PC-3 (cell line): ENCODE data around the gene MCRIP1. TPM values are rescaled to one million over a fixed set of nuclear protein-coding genes. Genes with fewer than 3 reads are reported as not detected.

ENCODE experiments used
- ATAC-seq: fragments of 200-7000 bp; cut with Tn5 transposase; 2 replicates; pipeline ENCODE4 v1.9.1; 2020; ENCODE audit warnings: mild to moderate bottlenecking, moderate library complexity
- BruUV-seq: library from RNA; stranded (reverse); fragments of 400-500 nt; replicated peaks from 2 replicates; lab custom pipeline; 2021; lab: Mats Ljungman, UMichigan
- CTCF ChIA-PET: fragments of 300-600 bp; sonication (Branson Sonifier 250); formaldehyde crosslinking; loops from one replicate; lab custom pipeline; 2022; ENCODE audit warnings: antibody characterized with exemption; lab: Charles Lee
- POLR2A ChIA-PET: fragments of 300-600 bp; sonication (Branson Sonifier 250); formaldehyde crosslinking; loops from one replicate; lab custom pipeline; 2022; ENCODE audit warnings: antibody characterized with exemption; ENCODE audit not compliant: unreplicated experiment; lab: Charles Lee
- DNase-seq: peaks from one replicate; pipeline ENCODE4 v3.0.0-alpha.2; 2015
- H2AFZ ChIP-seq: fragments of 300-600 bp; sonication (generic); 2 replicates; pipeline ENCODE4 v1.6.0; 2016; ENCODE audit warnings: antibody characterized with exemption, low read length
- H3F3A ChIP-seq: fragments of 300-600 bp; sonication (generic); one replicate; pipeline ENCODE4 v1.6.0; 2017; ENCODE audit warnings: antibody characterized with exemption, low read length, control low read depth, mild to moderate bottlenecking; ENCODE audit not compliant: unreplicated experiment
- H3K27ac ChIP-seq: fragments of 300-600 bp; sonication (generic); 2 replicates; pipeline ENCODE4 v1.5.1; 2016; ENCODE audit warnings: mild to moderate bottlenecking, low read length
- H3K27me3 ChIP-seq: fragments of 300-600 bp; sonication (generic); 2 replicates; pipeline ENCODE4 v1.6.1; 2016; ENCODE audit warnings: low read length, mixed read lengths
- H3K36me3 ChIP-seq: fragments of 300-600 bp; sonication (generic); 2 replicates; pipeline ENCODE4 v1.6.1; 2016; ENCODE audit warnings: low read depth, mixed run types, low read length, mixed read lengths
- H3K4me1 ChIP-seq: fragments of 300-600 bp; sonication (generic); 2 replicates; pipeline ENCODE4 v1.5.1; 2016; ENCODE audit warnings: low read length; ENCODE audit not compliant: insufficient read depth
- H3K4me2 ChIP-seq: fragments of 300-600 bp; sonication (generic); 2 replicates; pipeline ENCODE4 v1.6.0; 2016; ENCODE audit warnings: low read length
- H3K4me3 ChIP-seq: fragments of 300-600 bp; sonication (generic); 2 replicates; pipeline ENCODE4 v1.5.1; 2016; ENCODE audit warnings: mild to moderate bottlenecking, low read length, mixed read lengths
- H3K79me2 ChIP-seq: fragments of 300-600 bp; sonication (generic); 2 replicates; pipeline ENCODE4 v1.6.1; 2017; ENCODE audit warnings: low read length, mixed read lengths
- H3K9ac ChIP-seq: fragments of 300-600 bp; sonication (generic); 2 replicates; pipeline ENCODE4 v1.6.0; 2016; ENCODE audit warnings: mild to moderate bottlenecking, low read length
- H3K9me2 ChIP-seq: fragments of 300-600 bp; sonication (generic); replicated peaks from 2 replicates; pipeline ENCODE4 v1.6.1; 2016; ENCODE audit warnings: mixed run types, low read length, mixed read lengths
- H3K9me3 ChIP-seq: fragments of 300-600 bp; sonication (generic); 2 replicates; pipeline ENCODE4 v1.6.1; 2016; ENCODE audit warnings: low read length, mixed read lengths
- H4K20me1 ChIP-seq: fragments of 300-600 bp; sonication (generic); 2 replicates; pipeline ENCODE4 v1.6.1; 2016; ENCODE audit warnings: low read length, mixed read lengths
- CTCF ChIP-seq: fragments of 300-600 bp; sonication (generic); conservative IDR thresholded peaks from 2 replicates; pipeline ENCODE4 v1.5.1; 2017; ENCODE audit warnings: antibody characterized with exemption, low read depth, mild to moderate bottlenecking, low read length
- EZH2 ChIP-seq: fragments of 300-600 bp; sonication (generic); IDR thresholded peaks from one replicate; pipeline ENCODE4 v1.6.1; 2017; ENCODE audit warnings: antibody characterized with exemption, mild to moderate bottlenecking, low read length; ENCODE audit not compliant: unreplicated experiment
- EZH2phosphoT487 ChIP-seq: fragments of 300-600 bp; sonication (generic); IDR thresholded peaks from 2 replicates; pipeline ENCODE4 v1.6.1; 2018; ENCODE audit warnings: mild to moderate bottlenecking, antibody characterized with exemption, low read length, borderline replicate concordance
- intact Hi-C: fragments of 100-400 bp; cut with micrococcal nuclease; formaldehyde crosslinking; loops from 2 replicates; pipeline ENCODE4 v1.9.0; 2023
- total RNA-seq: library from RNA; depleted of rRNA; stranded (reverse); fragments of >200 nt; gene quantifications from 2 replicates; pipeline ENCODE4 v1.2.3, GENCODE V29; 2014

MCRIP1 gene
- total RNA-seq, 1 experiment from 2014 or later = 90.9 TPM

GRCh38 chr17:81807839-81808238 is 25.3 kb downstream of the MCRIP1 start:
- no peaks in the 10 kb centered on the region for H3K36me3 ChIP-seq
- TF ChIP-seq CTCF (no peak), EZH2 (no peak), EZH2phosphoT487 (no peak)
- no peaks in the 10 kb centered on the region for H3K9me2 ChIP-seq
- peaks cover 54% of the 10 kb centered on the region for H3K27me3 ChIP-seq
- H4K20me1 ChIP-seq = no peaks in the 10 kb centered on the region
- intact Hi-C loops = no loop called here
- no TSS peak for BruUV-seq
- ATAC-seq (no peak), DNase-seq (no peak)
- H3K9ac ChIP-seq = no peak overlapping the region
- H3K27ac ChIP-seq = no peak overlapping the region
- no peaks in the 10 kb centered on the region for H3F3A ChIP-seq
- no peak overlapping the region for H2AFZ ChIP-seq
- ChIA-PET CTCF (no interaction called here), POLR2A (no interaction called here)
- H3K4me2 ChIP-seq = no peak overlapping the region
- no peak overlapping the region for H3K4me3 ChIP-seq
- no peaks in the 10 kb centered on the region for H3K79me2 ChIP-seq
- H3K9me3 ChIP-seq = no peaks in the 10 kb centered on the region
- H3K4me1 ChIP-seq = no peaks in the 10 kb centered on the region

- Histone ChIP-seq H4K20me1 (no peaks in the 10 kb centered on the region), H2AFZ (no peak overlapping the region), H3K9me2 (no peaks in the 10 kb centered on the region), H3K9ac (no peak overlapping the region), H3F3A (no peaks in the 10 kb centered on the region), H3K4me3 (no peak overlapping the region), H3K9me3 (no peaks in the 10 kb centered on the region), H3K36me3 (no peaks in the 10 kb centered on the region), H3K27ac (no peak overlapping the region), H3K27me3 (peaks cover 60% of the 10 kb centered on the region), H3K4me1 (no peaks in the 10 kb centered on the region), H3K4me2 (no peak overlapping the region), H3K79me2 (no peaks in the 10 kb centered on the region)
- ChIA-PET CTCF (no interaction called here), POLR2A (no interaction called here)
- intact Hi-C loops = no loop called here
- TF ChIP-seq EZH2phosphoT487 (no peak), EZH2 (no peak), CTCF (no peak)
- BruUV-seq = no TSS peak
- ATAC-seq (0 out of 2 replicates have a peak, but pooled peaks have one; percentile 4), DNase-seq (no peak)
Observed at GRCh38 chr17:81807210-81807719, 25.8 kb downstream of the MCRIP1 start.

GRCh38 chr17:81806461-81807209 is 26.5 kb downstream of the MCRIP1 start:
- intact Hi-C loops = no loop called here
- Histone ChIP-seq H3K27ac (no peak overlapping the region), H3K9me3 (no peaks in the 10 kb centered on the region), H4K20me1 (no peaks in the 10 kb centered on the region), H3K79me2 (no peaks in the 10 kb centered on the region), H3K36me3 (no peaks in the 10 kb centered on the region), H3K4me3 (no peak overlapping the region), H3K27me3 (peaks cover 63% of the 10 kb centered on the region), H3K4me1 (no peaks in the 10 kb centered on the region), H3F3A (no peaks in the 10 kb centered on the region), H2AFZ (no peak overlapping the region), H3K9me2 (no peaks in the 10 kb centered on the region), H3K9ac (no peak overlapping the region), H3K4me2 (no peak overlapping the region)
- CTCF ChIA-PET = no interaction called here
- POLR2A ChIA-PET = no interaction called here
- ATAC-seq (0 out of 2 replicates have a peak, but pooled peaks have one; percentile 5), DNase-seq (no peak)
- TF ChIP-seq EZH2phosphoT487 = no peak
- TF ChIP-seq CTCF = no peak
- no peak for TF ChIP-seq EZH2
- BruUV-seq = no TSS peak
